Nucleus accumbens (tissue), 56 donors: Measurements from ENCODE around the gene TRMT6.

Experiments
- DNase-seq, 56 donors: peaks; one replicate each; lab custom pipeline; 2025; lab: John Stamatoyannopoulos, UW

The TRMT6 gene

DNA sequence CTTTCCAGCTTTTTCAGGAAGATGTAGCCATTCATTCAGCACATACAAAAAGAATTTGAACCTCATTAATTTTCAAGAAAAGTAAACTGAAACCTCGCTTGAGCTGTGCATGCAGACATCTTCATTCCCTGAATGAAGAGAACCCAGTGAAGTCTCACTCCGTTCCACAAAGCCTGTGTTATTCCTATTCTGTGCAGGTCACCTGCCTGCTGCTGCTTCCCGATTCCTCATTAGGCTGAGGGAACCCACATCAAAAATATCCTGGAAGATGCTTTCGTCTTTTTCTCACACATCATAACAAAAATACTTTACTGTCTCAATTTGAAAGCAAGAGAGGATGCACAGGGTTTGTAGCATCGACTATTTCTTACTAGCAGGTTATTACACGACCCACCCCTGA lies 40.1 kb downstream of the TRMT6 start:
- no peak for DNase-seq

DNA sequence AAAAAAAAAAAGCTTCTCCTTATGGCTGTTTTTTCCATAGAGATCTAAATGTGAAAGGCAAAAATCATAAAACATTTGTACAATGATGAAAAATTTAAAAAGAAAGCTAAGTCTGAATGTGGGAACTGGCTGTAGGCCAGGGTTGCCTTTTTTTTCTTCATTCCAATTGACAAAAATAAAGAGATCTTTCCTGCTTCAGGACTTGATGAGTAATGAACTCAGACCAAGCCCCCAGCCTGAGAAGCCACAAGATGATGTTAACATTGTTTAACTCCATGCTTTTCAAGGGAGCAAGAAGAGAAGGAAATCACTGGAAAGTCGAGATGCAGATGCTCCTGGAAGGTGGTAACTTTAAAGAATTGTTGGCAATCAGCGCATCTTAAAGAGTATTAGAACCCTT lies 41.4 kb downstream of the TRMT6 start:
- no peak for DNase-seq

DNA sequence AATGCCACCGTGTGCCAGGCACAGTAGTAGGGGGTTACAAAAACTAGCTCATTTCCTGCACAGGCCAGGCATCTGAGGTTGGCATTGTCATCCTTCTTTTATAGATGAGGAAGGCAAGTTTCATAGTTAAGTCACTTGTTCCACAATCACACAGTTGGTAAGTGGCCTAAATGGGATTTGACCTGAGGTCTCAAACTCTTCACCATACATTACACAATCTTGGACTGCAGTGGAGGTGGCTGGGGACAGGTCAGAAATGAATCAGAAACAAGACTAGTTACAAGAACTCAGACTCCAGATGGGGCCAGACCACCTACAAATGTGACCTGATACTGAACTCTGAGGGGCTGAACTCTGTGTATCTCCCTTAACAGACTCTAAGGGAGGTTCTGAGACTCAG lies 49.4 kb downstream of the TRMT6 start:
- no peak for DNase-seq

DNA sequence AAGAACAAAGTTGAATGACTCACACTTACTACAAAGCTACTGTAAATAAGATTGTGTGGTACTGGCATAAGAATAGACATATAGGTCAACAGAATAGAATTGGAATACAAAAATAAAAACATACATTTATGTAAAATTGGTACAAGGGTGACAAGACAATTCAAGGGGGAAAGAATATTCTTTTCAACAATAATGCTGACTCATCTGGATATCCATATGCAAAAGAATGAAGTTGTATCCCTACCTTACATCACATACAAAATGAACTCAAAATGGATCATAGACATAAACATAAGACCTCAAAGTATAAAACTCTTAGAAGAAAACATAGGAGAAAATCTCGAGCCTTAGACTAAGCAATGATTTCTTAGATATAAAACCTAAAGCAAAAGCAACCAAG lies 50.9 kb downstream of the TRMT6 start:
- no peak for DNase-seq

DNA sequence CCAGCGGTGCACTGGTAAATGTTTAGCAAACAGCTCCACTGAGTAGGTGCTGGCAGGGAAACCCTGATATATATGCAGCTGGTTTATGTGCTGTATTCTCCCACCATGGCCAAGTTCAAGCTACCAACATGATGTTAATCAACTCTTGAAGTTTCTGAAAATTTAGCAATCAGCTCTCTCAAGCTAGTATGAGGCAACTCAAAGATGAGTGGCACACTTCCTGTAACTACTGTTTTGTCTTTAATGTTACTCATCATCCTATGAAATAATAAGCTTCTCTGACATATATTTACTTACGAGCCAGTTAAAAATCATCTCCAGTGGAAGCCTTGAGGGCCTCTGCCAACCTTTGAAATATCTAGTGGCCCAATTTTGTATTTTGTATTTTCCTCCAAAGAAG lies 54.7 kb downstream of the TRMT6 start:
- DNase-seq: no peak

DNA sequence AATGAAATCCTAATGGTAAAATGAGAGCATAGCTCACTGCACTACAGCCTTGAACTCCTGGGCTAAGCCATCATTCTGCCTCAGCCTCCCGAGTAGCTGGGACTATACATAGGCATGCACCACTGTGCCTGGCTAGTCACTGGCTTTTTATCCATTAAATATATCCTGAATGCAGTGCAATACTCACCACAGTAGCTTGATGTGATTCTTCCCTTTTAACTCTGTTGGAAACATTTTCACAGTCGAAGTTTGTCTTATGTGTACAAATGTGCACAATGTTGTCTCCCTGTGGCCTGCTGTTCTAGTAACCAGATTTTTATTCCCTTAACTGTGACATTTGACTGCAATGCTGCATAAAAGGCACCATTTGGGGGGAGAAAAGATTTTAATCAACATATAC lies 56.7 kb downstream of the TRMT6 start:
- DNase-seq: no peak

DNA sequence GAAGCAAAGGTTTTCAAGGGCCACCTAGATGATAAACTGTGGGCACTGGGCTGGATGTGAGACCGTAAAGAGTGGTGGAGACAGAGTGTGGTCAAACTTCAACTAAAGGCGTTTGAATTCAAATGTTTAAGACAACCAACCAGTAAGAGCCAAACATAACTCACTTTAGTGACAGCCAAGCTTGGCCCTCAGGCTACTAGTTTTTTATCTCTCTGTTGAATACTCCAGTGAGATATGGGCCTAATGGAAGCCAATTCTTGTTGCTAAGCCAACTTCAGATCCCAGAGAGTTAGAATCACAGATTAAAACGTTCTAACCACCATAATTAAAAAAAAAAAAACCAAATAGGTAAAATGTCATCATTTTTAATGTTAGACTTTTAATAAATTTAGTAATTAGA lies 57.3 kb downstream of the TRMT6 start:
- no peak for DNase-seq

DNA sequence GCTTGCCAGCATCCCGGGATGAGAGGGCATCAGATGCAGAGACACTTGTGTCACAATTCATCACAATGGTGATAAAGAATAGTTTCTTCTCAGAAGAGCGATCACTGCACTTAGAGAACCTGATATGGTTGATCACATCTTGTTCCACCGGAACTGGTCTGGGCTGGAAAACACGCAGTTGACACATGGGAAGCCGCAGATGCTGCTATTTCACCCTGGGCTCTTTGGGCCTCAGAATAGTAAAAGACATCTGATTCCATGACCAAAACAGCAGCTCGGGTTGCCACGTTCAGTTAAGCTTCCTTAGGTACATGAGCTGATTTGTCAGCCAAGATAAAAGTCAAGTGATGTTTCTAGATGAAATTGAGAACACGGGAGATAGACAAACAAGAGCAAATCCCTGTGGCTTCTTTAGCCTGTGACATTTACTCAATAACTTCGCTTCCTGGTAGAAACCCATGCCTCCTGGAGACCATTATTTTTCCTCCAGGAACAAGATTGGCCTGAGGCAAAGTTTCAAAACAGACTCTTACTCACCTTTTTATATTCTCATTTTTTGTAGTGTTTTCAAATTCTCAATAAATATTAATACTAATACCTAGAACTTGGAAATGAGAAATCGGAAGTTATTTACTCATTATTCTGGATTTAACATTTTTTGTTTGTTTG lies 59.4 kb downstream of the TRMT6 start:
- no peak for DNase-seq

DNA sequence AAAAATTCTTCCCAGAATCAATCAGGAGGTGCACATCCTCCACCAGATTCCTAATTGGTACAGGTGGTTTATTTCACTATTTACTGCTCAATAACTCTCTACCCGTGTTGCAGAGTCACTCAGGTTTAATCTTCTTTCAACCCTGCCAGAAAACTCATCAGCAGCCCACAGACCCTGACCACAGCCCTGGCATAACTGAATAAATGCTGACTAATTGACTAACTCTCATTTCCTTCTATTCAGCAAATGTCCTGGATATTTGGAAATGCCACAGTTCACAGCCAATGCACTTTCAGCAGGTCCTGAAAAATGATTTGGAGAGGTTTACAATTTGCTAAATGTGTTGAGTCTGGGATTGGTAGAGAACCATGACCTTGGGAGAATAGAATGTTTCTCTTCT lies 62.3 kb downstream of the TRMT6 start:
- no peak for DNase-seq

DNA sequence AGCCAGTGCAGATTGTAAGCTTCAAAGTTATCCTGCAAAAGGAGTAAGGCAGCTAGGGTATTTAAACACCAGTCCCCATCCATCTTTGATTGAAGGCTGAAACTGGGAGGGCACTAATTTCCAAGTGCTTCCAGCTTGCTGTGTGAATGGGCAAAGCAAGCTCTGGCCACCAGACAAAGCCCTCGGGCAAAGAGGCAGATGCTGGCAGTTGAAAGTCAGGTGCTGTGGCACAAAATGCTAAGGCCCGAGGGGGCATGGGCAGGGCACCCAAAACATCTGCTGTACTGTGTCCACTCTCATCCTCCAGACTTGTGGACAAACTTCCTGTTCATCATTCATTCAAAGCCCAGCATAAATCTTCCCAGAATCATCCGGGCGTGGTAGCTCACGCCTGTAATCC lies 62.9 kb downstream of the TRMT6 start:
- DNase-seq: no peak
